OCI-M2 (cell line): ENCODE data around the gene TOP3A.

Experiments
- DNase-seq: peaks from one replicate; lab custom pipeline; 2025; ENCODE audit not compliant: unreplicated experiment; lab: John Stamatoyannopoulos, UW

Gene TOP3A

GRCh38 chr17:18253947-18254821, 60.6 kb downstream of the TOP3A start:
- no peak for DNase-seq

DNA sequence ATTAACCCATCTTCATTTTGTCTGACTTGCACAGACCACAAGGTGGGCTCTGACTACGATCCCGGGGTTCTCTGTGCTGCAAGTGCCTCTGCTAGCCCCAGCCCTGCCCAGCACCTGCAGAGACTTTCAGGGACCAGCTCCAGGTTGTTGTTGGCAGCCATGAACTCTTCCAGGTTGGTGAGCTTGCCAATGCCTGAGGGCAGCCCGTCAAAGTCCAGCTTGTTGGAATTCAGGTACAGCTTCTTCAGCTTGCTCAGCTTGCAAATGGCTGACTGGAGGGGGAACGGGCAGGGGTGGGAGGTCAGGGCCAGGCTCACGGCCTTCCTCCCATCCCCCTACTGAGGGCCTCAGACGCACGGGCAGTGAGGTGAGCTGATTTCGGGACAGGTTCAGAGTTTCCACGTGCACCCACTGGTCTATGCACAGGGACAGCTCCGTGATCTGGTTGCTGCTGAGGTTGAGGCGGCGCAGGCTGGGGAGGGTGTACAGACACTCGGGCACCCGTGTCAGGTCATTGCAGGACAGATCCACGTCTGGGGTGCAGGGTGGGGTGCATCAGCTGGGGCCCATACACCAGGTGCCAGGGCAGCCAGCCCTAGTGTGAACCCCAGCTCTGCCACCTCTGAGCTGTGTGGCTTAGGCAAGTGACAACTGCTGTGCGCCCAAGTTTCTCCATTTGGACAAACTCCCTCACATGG, 61.5 kb downstream of the TOP3A start:
- DNase-seq, result no peak

DNA sequence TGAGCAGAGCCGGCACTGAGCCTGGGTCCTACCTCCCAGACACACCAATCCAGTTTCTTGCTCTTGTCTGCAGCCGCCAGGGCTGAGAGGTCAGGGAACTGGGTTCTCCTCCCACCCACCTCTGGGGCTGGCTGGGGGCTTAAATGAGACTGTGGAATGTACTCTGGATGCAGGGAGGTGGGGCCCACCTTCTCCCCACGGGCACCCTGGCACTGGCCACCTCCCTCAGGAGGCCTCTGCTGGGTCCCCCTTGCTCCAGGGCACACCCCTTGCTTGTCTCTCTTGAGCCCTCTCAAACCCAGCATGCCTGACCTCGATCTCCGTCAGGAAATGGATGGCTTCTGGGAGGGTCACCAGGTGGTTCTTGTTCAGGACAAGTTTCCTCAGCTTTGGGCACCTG, 62.6 kb downstream of the TOP3A start:
- no peak for DNase-seq

DNA sequence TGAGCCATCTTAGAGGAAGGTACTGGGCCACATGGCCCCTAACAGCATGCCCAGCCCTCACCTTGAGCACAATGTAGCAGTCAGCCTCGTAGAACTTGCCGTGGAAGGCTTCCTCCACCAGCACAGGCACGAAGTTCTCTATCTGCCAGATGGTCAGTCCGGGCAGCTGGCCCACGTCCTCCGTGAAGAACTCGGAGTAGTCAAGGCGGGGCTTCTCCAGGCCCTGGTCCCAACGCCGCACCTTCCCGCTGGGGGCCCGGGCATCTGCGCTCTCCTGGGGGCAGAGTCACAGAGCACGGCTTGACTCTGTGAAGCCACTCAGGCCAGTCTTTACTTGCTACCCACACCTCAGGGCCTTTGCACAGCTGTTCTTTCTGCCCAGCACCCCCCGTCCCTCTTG, 63.6 kb downstream of the TOP3A start:
- DNase-seq, result no peak

- DNase-seq, result no peak
Observed at GRCh38 chr17:18250708-18251107, 64.1 kb downstream of the TOP3A start.

DNA sequence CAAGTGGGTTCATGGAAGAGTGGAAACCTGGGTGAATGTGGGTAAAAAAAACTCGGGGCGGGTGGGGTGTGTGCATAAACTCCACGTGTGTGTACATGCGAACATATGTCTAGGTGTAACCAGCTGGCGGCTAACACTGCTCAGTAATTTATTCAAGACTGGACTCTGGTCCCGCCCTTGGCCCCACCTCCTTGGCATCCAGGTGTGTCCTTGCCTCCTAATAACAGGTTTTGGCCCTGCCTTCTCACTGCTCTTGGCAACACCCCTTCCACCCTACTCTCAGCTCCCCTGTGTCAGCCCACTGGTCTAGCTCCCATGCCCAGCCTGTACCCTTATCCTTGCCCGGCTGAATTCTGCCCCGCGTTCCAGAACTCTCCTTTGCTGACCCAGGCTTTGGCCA, 64.5 kb downstream of the TOP3A start:
- DNase-seq, result no peak

GRCh38 chr17:18248811-18249210, 66.0 kb downstream of the TOP3A start:
- no peak for DNase-seq

GRCh38 chr17:18248300-18248731, 66.5 kb downstream of the TOP3A start:
- DNase-seq, result no peak

DNA sequence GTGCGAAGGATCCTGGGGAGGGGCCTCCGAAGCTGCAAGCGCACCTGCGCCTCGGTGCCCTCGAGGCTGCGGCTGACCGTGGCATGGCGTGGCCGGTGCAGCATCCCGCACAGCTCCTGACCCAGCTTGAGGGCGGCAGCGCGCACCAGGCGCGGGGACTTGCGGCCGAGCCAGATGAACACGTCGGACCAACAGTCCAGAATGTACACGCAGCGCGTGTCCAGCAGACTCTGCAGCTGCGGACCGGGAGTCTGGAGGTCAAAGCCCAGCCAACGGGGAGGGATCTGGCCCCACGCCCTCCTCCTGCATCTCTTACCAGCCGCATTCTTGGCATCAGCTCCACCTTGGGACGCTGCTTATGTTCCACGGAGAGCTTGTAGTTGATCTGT, 67.2 kb downstream of the TOP3A start:
- DNase-seq, result no peak

DNA sequence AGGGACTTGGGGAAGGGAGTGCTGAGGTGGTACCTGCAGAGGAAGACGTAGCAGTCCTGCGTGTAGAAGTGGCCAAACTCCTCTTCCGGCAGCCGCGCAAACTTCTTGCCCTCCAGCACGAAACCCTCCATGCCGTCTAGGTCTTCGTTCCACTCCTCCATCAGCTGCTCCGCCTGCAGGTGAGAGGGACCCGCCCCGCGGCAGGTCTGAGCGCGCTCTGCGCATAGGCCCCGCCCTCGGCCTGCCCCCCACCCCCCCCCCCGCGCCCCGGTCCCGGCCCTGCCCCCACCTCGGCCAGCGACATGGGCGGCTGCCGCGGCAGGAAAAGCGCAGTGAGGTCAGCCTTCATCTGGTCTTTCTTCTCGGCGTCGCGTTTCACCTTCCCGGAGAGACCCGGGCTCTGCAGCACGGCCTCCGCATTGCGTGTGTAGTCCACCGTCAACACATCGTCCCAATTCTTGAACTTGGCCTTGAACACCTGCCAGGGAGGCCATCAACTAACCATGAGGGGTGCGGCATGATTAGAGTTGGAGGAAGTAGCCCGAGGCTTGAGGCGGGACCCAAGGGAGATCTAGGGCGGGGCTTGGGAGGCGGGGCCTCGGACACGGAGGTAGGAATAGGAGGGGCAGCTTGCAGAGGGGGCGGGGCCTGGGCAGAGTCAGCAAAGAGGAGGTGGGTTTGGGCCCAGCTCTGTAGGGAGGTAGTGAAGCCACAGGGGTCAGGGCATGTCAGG, 67.7 kb downstream of the TOP3A start:
- no peak for DNase-seq

GRCh38 chr17:18246109-18246725, 68.6 kb downstream of the TOP3A start:
- no peak for DNase-seq

GRCh38 chr17:18245038-18245776, 69.6 kb downstream of the TOP3A start:
- no peak for DNase-seq

DNA sequence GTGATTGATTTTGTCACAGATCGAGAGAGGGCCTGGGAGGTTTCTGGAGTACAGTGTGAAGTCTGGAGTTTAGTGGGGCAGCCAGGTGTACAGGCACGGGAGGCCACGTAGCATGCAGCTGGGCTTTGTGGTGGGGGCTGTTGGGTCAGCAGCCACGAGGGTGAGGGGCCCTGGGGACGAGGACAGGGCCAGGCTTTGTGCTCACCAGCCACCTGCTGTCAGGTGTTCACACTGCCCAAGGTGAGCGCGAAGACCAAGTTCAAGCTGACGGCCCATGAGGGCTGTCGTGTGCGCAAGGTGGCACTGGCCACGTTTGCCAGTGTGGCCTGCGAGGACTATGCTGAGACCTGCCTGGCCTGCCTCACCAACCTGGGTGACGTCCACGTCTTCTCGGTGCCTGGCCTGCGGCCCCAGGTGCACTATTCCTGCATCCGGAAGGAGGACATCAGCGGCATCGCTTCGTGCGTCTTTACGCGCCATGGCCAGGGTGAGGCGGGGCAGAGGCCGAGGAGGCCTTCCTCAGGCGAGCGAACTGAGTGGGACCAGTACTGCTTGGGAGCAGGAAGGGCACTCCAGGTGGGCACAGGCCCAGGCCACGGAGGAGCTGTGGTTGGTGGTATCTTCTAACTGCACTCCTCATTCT, 73.4 kb downstream of the TOP3A start:
- DNase-seq, result no peak

GRCh38 chr17:18240449-18240848, 74.3 kb downstream of the TOP3A start:
- DNase-seq, result no peak

DNA sequence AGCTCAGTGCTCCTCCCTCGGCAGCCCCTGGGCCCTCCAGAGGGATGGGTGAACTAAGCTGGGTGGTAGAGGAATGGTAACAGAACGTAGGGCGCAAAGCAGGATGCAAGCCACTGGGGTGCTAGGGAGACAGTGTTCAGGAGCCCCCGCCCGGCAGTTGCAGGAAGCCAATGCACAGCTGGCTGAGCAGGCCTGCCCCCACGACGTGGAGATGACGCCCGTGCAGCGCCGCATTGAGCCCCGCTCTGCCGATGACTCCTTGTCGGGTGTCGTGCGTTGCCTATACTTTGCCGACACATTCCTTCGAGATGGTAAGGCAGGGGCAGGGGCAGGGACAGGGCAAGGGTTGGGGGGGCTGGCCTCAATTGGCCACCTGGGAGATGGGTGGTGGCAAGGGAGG, 76.5 kb downstream of the TOP3A start:
- DNase-seq, result no peak

DNA sequence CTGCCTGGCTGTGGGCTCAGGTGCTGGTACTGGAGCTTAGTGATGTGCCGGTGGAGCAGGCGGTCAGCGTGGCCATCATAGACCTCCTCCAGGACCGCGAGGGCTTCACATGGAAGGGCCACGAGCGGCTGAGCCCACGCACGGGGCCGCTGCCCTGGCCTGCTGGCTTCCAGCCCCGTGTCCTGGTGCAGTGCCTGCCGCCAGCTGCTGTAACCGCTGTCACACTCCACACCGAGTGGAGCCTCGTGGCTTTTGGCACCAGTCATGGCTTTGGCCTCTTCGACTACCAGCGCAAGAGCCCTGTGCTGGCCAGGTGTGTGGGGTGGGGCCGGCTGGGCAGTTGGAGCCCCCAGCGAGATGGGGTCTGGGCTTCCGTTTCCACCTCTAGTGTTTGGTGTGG, 77.3 kb downstream of the TOP3A start:
- DNase-seq, result no peak

DNA sequence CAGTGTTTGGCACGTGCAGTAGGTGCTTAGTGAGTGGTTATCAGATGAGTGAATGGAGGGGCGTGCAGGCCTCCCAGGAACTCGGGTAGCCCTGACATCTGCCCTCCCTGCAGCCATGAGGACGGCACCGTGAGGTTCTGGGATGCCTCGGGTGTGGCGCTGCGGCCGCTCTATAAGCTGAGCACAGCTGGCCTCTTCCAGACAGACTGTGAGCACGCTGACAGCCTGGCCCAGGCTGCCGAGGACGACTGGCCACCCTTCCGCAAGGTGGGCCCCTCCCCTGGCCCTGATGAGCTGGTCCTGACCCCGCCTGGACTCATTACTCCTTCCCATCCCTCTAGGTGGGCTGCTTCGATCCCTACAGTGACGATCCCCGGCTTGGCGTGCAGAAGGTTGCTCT, 78.3 kb downstream of the TOP3A start:
- no peak for DNase-seq

DNA sequence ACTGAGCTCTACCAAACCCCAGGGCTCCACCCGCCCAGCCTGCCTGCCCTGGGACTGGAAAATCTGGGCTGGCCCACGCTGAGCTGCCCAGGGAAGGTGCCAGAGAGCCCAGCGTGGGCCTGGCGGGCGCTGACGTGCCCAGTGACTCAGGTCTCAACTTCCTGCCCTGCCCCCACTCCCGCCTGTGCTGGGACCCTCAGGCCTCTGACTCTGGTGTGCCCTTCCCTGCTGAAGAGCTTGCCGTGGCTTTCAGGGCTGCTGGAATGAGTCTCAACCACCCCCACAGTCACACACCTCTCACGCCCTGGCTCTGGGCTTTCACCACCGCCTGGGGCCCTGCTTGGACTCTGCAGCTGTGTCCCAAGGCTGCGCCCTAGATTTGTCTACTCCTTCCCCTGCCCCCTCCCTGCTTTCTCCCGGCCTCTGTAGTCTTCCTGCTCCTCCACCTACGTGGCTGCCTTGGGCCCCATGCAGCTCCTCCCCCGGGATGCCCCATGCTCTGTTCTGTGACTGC, 79.0 kb downstream of the TOP3A start:
- DNase-seq, result no peak

- no peak for DNase-seq
Observed at GRCh38 chr17:18234853-18235380, 79.9 kb downstream of the TOP3A start.
